ENCODE results near the gene MON2.

- no peak for TF ChIP-seq CTCF (IDR thresholded peaks at IDR 0.05; ENCODE audit: control extremely low read depth in 1 of 3, insufficient read depth in 1 of 3, low read depth in 1 of 3, low read length in 3 of 3)
- no peak for TF ChIP-seq POLR2A (IDR thresholded peaks at IDR 0.05; ENCODE audit: control extremely low read depth in 1 of 2, low read depth in 2 of 2, low read length in 2 of 2)
- no peak for TF ChIP-seq SIN3A (conservative IDR thresholded peaks at IDR 0.05 in 1 of 2, IDR thresholded peaks at IDR 0.05 in 1 of 2; ENCODE audit: low read depth in 1 of 2, low read length in 2 of 2)
- no peak for TF ChIP-seq BACH1 (IDR thresholded peaks at IDR 0.05; ENCODE audit: low read length)
- no peak for TF ChIP-seq ATF2 (IDR thresholded peaks at IDR 0.05; ENCODE audit: low read length)
- TF ChIP-seq CEBPB (IDR thresholded peaks at IDR 0.05; ENCODE audit: low read depth, low read length) = no peak
- no peak for TF ChIP-seq POLR2AphosphoS5 (IDR thresholded peaks at IDR 0.05; ENCODE audit: low read depth, low read length)
- no peak for TF ChIP-seq JUND (IDR thresholded peaks at IDR 0.05; ENCODE audit: low read length)
- no peak for TF ChIP-seq FOSL1 (IDR thresholded peaks at IDR 0.05; ENCODE audit: insufficient read depth, low read depth, low read length)
- no peak for TF ChIP-seq EGR1 (IDR thresholded peaks at IDR 0.05; ENCODE audit: borderline replicate concordance, low read depth, low read length)
- no peak for TF ChIP-seq TEAD4 (IDR thresholded peaks at IDR 0.05; ENCODE audit: low read depth, low read length)
- no peak for TF ChIP-seq EZH2 (IDR thresholded peaks at IDR 0.05; ENCODE audit: low read depth, low read length, severe bottlenecking)
Observed at GRCh38 chr12:62597253-62597652, 130.6 kb downstream of the MON2 start.
